GM19463 (cell line): Measurements from ENCODE around the gene HOXD1.

Experiments
- ATAC-seq: cut with Tn5 transposase; IDR thresholded peaks from one replicate; pipeline ENCODE4 v1.9.1; 2021; ENCODE audit warnings: mild to moderate bottlenecking, moderate library complexity; ENCODE audit not compliant: unreplicated experiment

HOXD1 gene

DNA sequence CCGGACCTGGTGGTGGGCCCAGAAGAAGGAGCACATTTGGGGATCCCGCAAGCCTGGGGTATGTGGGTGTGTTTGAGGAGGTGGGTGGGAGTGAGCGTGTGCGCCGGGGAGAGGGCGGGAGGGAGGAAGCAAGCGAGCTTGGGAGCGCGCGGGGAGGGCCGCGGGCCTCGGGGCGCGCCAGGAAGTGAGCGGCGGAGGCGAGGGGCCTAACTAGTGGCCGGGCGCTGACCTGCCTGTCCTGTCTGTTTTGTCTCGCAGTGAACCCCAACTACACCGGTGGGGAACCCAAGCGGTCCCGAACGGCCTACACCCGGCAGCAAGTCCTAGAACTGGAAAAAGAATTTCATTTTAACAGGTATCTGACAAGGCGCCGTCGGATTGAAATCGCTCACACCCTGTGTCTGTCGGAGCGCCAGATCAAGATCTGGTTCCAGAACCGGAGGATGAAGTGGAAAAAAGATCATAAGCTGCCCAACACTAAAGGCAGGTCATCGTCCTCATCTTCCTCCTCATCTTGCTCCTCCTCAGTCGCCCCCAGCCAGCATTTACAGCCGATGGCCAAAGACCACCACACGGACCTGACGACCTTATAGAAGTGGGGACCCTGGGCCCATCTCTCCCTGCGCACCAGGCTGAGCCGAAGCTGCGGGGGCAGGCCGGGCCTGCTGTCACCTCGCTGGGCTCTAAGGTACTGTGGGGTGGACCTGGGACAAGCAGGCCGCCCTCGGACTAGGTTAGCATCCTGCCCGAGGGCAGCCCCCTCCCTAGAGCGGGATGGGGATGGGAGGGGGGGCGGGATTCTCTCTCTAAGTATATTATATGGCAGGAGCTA lies 35.9 kb upstream of the HOXD1 start:
- ATAC-seq = no peak

DNA sequence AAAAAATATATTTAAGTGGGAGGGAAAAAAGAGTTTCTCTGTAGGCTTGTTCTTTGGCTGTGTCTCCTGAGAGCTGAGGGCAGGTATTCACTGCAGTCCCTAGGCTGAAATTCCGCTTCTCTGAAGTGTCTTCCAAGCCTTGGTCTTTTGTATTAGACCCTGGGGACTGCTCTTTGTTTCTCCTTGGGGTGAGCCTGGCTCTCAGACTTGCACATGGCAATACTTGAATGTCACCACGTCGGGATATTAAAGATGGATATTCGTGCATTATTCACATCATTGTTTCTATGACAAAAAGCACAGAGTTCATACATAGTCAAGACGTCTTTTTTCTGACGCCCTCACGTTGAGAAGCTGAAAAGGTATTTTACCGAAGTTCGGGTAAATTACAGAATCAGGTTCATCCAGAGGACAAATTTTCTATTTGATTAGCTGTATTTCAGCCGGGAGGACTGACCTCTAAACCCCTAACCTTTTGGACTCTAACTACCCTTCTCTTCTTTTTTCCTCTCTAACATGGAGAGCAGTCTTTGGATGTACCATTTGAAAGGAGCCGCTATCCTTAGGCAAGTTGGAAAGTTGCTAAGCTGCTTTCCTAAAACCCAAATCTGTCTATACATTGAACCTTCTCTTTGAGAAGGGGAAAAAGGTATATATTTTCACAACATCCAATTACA lies 33.8 kb upstream of the HOXD1 start:
- no peak for ATAC-seq

DNA sequence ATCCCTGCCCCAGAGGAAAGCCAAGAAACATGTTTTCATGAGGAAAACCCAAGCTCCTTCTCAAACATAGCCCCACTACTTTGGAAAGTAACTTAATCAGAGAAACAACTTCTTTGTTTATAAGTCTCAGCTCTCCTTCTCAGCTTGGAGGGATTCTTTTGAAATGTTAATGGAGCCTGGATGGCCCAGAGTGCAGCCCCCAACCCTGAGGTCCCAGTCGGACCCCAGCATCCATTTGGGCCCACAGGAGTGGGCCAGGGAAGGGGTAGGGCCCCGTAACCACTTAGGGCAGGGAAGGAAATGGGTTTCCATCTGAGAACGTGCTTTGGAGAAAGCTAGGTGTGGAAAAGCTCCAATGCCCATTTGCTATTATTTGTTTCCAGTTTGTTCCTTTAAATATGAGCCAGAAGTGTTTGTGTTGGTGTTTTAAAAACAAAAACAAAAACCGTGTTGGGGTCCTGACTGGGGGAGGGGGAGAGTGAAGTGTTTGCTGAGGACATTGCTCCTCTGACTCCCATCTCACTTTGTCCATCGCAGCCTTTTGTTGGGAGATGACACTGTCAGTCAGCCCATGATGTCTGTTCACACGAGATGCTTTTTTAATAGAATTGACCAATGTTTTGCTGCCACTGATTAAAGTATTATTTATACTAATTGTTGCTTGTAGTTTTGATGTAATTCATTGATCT lies 33.0 kb upstream of the HOXD1 start:
- no peak for ATAC-seq

DNA sequence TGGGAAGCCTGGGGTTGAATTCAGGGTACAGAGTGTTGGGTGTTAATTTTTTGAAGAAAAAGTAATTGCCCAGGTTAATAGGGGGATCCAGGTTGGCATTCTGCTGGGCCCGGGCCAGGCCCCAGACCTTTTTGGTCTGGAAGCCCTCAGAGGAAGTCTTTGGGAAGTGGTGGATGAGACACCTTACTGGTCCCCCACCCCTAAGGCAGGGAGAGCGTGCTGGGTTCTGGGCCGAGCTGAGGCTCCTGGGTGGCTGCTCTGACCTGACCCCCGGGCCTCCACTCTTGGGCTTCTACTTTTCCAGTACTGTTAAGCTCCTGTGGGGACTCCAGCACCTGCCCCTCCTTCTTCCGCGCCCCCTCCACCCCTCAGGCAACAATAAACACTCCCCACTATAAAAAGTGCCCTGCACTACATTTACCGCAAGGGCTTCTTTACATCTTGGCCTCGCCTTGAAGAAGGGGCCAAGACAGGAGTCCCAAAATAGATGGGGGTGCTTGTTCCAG lies 32.1 kb upstream of the HOXD1 start:
- no peak for ATAC-seq

DNA sequence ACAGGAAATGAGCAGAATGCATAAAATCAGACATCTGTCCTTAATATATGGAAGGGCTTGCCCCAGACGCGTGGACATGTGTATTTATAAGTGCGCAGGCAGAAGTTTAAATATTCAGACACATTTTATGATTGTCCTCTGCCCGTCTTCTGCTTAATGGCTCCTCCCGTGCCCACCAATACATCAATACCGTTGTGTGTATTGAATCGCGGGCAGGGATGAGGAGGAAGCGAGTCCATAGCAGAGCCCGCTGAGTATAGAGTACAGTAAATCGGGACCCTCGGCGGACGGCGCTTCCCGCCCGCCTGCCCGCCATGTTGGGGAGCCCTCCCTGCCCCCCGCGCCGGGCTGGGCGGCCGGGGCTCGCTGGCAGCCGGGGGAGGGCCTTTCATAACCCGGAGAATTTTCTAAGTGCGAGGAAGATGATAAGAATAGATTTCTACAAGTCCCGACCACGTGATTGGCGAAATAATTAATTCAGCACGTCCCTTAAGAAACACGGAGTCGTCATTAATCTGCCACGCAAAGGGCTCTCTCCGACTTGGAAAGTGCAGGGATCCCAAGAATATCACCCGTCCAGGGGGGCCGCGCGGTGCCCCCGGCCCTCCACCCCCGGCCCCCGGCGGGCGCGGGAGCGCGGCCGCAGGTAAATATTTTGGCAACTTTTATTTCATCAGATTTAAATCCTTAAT lies 31.5 kb upstream of the HOXD1 start, which contains the start of gene HOXD3:
TSS of gene HOXD3 (plus strand) at position 501 of the 692 bp plus-strand sequence. CDS start 11,808 bp downstream, outside the sequence.
- ATAC-seq = no peak

DNA sequence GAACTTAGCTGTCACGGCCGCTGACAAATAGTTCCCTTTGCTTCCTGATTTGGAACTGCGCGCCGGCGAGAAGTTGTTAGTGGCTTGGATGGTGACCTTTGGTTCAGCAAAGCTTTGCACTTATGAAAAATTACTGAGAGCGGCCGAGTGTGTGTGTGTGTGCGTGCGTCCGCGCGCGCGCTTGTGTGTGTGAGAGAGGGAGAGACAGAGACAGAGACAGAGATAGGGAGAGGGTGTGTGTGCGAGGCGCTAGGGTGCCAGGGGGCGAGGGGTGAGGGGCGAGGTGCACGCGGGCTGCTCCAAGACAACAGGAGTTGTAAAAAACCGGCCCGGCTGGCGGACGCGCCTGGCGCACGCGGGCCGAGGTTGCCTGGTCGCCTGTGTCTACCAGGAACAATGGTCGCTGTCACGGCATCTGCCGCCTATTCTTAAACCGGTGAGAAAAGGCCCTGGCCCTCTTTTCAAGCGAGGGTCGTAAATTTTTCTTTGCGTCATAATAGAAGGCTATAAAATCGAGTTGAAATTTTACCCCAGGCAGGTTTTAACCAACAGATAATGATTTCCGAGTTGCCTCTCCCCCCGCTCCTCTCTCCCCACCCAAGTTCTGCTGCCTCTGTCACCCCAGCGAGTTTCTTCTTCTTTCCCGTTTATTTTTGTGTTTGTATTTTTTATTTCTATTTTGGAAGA lies 30.8 kb upstream of the HOXD1 start:
- ATAC-seq = no peak

DNA sequence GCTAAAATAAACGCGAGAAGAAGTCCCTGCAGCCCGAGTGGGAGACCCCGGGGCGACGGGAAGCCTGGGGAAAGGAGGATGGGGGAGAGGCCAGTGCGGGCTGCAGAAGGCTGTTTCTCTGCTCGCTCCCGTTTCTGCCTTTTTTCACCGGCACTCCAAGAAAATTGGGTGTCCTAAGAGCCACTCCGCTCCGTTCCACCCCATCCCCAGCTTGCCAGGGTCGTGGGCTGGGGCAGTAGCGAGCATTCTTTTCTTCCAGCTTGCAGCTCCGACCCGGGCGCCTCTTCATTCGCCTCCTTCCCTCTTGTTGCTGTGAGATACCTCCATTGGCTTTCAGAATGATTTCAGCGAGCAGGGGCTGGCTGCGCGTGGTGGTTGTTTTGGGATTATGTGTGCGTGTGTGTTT lies 30.3 kb upstream of the HOXD1 start:
- no peak for ATAC-seq

DNA sequence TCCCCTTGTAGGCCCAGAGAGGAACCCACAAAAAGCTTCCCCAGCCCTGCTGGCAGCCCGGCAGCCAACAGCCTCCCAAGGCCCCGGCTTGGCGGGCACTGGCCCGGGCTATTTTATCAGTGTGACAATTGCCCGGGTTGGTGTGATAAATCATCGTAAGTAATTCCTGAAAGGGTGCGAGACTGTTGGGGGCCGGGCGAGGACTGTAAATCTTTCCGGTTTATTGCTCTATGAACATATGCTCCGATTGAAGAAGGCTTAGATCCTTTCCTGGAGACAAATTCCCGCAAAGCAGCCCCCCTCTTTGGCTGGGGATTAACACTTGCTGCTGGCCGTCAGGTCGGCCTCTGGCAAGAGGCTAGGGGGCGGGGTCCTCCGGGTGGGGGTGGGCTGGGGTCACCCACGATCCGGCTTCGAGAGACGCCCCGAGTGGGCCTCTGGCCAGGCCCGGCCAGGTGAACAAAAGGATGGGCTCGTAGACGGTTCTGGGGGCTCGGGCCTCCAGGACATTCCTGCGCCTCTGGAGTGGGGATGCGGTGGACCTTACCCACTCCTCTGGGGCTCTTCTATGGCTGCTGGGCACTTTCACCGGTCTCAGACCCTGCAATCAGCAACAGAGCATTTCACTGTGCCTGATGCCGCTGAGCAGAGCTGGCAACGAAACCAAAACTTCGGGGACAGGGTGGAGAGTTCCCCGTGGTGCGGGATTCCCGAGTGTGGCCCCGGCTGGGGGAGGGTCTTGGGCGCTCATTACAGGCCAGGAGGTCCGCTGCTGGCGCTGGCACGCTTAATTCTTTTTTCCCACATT lies 29.4 kb upstream of the HOXD1 start:
- no peak for ATAC-seq

DNA sequence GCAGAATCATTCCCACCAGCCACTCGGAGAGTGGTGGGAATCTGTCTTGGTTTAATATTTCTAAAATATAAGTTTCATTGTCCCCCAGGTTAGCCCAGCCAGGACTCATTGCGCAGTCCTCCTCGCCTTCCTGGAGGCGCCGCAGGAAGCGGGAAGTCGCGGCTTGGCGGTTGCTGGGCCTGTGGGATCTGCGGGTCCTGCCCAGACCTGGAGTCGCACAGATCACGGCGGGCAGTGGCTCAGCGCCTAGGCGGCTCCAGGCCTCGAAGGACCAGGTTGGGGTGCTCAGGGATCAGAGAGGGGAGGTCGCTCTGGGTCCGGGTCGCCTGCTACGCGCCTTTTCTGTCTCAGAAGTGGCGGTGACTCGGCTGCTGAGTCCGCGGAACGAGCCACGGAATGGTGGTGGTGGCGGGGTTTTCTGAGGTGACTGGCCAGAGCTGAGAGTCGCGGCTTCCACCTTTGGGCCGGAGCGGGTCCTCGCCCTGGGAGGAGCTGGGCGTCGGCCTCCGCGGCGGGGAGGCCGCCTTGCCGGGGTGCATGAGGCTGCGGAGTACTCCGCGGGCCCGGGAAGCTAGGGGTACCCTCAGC lies 28.7 kb upstream of the HOXD1 start:
- ATAC-seq = no peak

DNA sequence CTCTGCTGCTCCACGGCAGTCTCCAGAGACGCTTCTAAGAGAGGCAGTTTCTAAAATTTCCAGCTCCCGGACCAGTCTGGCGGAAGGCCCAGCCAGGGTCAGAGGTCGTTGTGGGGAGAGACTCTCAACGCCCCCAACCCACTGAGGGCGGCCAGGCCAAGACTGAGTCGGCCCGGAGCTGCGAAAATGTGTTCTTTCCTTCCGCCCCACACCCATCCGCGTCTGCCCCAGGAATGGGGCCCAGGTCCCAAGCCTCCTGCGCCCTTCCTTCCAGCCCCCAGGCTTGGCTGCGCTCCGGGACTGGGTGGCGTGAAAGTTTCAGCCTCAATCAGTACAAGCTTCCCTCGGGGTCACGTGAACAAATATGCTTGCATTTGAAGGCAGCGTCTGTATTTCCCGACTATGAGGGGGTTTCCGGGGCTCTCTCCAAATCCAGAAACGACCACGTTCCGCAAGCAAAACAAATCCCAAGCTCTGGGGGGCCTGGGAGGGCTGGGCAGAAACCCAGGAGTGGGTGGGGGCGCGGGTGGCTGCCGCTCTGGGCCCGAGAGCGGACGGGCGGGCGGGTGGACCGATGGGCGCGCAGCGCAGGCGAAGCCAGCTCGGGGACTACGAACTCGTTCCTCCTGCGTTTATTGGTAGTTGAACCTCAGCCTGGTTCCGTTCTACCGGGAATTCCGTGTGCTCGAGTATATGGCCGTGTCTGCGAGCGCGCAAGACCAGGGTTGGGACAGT lies 28.1 kb upstream of the HOXD1 start:
- no peak for ATAC-seq

DNA sequence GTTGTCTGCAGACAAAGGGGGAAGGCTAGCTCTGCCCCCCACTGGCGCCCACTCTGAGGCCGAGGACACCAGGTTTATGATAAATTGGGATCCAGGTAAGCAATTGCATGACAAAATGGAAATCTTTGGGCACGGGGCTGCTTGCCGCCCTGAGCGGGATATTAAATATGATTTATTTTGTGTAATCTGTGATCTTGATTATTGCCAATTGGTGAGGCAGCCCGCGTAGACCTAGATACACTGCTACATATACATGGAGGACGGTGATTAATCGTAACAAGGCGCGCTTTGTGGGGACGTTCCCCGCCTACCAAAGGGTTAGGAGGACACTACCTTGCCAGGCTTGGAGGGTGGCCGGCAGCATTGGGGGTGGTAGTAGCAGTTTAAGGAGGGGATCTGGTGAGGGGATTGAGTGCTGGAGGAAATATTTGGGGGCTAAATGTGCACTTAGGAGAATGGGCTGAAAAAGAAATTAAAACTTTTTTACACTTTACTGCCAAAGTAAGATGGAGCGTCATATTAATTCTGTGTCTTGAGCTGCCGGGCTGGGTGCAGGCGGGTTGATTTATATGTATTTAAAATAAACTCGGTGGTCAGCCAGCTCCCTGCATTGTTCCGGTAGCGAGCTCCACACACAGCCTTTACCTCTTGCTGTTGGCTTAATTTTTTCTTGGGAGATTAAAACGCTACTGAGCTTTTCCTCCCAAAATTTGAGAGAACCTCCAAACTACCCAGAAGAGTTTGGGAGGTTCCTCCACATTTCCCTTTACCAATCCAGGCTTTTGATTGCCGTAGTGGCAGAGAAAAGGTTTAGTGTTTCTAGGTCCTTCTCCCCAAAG lies 27.3 kb upstream of the HOXD1 start:
- no peak for ATAC-seq

DNA sequence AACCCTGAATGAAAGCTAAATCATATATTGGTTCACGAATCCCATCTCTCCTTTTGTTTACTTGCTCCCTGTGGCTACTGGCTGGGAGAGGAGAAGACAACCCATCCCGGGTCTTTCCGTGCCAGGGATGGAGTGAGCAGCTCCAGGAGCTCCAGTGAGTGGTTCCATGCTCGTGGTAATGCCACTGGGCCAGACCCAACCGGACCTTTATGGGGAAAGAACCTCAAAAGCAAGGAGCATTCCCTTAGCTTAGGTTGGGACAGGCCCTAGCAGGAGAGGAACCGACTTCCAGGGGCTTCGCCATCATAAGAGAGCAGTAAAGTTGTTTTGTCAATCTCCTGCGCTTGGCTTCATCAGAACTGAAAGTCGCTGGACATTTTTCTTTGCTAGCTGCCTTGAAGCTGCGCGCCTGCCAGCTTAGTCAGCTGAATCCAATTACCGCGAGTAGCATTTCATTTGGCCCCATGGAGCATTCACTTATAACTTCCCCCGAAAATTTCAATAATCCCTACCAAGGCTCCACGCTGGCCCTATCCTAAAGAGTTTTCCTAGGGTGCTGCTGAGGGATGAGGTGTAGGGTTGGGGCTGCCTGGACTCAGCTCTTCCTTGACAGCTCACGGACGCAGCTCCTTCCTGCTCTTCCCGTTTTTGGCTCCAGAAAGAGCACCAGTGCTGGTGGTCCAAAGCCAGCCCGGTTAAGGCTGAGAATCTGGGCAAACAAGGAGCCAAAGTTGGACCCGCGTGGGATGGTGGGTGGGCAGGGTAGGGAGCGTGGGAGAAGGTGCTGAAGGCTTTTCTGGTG lies 26.4 kb upstream of the HOXD1 start:
- no peak for ATAC-seq

DNA sequence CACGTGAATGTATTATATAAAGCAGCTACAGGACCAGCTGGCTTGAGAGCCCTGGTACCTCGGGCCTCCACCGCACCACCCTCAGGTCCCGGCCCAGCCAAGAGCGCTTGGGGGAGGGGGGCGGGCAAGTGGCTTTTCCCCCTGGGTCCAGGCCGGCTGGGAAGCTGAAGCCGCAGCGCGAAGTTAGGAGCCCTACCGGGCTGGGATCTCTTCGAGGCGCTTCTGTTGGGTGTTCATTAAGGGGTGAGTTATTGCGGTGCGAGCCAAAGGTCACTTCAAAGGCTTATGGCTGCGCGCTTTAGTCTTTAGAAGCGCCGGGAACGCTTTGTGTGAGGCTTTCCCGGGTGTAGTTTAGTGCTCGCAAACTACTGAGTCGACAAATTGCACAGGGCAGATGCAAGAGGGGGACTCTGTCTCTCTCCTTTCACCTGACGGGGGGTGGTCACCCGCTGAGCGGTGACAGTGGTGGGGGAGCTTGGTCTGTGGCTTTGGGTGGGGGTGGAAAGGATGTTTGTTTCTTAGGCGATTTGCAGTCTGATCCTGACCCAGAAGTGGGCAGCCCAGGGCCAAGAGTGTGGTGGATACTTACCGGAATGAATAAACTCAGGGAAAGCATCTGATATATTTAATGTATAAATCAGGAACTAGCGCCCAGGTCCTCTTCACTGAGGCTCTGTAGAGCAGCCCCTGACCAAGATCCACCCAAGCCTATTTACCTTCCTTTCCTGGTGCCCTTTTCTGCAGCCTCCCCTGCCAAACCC lies 25.4 kb upstream of the HOXD1 start:
- no peak for ATAC-seq

DNA sequence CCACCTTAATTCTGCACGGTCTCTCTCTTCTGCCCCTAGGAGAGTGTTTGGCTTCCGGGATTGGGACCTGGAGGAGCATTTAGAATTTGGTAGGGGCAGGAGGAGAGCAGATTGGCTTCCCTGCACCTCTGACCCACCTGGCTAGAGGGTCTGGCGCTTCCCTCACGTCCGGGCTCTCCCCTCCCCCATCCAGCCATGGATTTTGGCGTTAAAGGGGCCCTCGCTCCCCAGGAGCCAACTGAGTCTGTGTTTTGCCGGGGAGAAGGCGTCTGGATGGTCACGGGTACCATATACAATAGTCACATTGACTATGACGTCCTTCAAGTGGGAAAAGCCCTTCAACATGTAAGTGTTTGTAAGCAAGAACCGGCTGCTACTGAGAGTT lies 24.8 kb upstream of the HOXD1 start:
- no peak for ATAC-seq

DNA sequence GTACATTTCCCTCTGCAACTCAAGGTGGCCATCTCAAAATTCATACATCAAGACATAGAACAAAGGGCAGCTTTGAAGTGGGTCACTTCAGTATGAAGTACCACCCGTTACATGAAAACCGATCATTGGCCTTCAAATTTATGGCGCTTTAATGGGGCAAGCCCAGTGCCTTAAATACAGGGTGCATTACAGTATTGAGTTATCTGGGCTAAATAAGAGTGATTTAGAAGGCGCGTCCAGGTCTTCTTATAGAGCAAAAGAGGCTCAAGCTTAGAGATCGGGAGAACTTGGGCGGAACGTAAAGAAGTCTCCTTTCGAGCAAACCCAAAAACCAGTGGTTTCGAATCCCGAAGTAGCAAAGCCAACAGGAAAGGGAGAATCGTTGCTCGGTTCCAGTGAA lies 24.3 kb upstream of the HOXD1 start:
- no peak for ATAC-seq
